Limb (tissue), 2 donors: ENCODE results near the gene ARHGAP26.

Experiments used
- DNase-seq, 2 donors: peaks; one replicate each; pipeline ENCODE4 v3.0.0-alpha.2; 2016; ENCODE audit errors: extremely low spot score in 2 of 2

The ARHGAP26 gene

DNA sequence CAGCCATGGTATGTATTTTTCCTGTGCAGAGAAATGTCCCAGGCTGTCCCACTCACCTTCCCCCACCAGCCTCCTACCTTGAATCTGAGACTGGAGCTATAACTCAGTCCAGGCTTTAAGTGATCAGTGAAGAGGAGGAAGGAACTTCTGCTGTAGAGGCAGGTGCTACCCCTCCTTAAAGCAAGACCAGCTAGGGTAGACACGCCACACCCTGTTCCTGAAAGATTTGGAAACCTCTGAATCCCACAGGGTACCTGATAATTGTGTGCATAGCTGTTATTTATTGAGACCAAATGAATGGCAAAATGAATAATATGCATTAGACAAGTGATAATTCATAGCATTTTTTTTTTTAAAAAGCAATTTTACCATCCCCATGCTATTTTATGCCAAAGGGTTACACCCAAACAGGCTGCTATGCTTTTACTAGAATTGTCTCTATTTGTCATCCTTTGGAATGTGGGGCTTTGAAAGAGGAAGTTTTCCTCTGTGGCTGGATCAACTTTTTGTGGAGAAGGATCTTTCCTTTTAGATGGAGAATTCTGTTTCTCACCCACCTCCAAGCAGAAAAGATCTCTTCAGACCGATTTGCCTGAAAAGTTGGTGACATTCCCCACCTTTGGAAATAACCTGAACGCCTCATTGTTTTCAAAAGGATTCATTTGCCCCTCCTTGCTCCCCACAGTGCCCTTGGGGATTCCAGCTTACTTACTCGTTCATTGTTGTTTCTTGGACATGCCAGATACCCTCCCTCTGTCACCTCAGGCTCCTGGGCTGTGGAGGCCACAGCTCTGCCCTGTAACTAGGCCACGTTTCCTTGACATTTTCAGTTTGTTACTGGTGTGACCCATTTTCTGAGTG is 384.6 kb downstream of the ARHGAP26 start:
- no peak for DNase-seq

DNA sequence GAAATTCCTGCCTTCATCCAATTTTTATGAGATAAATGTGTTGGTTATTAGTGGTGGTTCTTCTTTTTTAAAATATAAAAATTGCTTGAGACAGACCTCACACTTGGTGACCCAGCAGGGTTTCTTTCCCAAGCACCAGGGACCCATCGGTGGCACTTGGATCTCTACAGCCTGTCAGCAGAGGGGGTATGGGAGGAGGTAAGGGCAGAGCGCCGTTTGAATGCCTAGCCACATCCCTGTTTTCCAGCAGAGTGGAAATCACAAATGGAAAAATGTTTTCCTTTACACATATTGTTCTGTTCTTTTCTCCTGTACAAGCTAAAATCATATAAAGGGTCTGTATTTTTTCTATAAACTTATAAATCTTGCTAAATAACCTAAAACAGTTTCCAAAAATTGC is 385.3 kb downstream of the ARHGAP26 start:
- no peak for DNase-seq

DNA sequence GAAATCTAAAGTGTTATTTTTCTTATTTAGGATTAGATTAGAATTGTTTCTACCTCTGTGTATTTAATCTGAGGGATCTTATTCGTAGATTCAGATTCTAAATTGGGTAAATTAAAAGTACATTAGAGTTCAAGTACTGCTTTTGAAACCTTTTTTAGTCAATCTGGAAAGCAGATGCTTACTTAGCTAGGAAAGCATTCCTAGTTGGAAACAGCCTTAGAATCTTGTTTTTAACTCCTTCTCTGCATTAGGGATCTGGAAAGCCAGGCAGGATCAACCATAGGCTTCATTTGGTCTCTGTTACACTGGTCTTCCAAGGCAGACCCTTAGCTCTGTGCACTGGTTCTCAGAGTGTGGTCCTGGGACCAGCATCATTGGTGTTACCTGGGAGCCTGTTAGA is 385.9 kb downstream of the ARHGAP26 start:
- DNase-seq: peak in 1 of 2 donors; percentile 32

DNA sequence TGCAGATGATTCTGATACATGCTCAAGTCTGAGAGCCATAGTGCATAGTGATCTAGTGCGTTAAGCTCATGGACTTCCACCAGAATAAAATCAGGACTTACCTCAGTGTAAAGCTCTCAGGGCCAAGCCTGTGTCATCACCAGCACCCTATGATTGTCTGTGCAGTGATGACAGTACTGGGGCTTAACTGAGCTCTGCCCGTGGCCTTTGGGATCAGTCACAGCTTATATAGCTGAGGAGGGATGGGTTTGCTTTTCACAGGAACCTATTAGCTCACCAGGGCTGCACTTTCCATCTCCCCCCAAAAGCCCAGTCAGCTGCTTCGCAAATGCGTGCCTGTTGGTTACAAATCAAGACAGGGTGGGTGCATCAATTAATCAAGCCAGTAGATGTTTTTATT is 386.4 kb downstream of the ARHGAP26 start:
- no peak for DNase-seq

DNA sequence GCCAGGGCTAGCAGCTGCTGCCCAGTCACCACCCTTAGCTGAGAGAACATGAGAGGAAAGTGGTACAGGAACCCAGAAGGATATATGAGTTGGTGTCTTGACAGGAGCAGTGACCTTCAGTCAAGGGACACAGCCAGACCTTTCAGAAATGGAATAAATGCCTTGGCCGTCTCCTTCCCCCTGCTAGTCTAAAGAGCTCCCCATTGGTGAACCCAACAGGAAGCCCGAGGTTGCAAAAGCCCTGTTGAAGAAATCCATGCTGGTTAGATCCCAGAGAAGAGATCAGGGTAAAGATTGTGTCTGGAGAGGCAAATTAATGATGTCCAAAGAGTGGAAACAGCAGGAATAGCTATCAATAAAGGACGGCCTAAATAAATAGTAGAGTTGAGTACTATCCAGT is 388.9 kb downstream of the ARHGAP26 start:
- DNase-seq: no peak

DNA sequence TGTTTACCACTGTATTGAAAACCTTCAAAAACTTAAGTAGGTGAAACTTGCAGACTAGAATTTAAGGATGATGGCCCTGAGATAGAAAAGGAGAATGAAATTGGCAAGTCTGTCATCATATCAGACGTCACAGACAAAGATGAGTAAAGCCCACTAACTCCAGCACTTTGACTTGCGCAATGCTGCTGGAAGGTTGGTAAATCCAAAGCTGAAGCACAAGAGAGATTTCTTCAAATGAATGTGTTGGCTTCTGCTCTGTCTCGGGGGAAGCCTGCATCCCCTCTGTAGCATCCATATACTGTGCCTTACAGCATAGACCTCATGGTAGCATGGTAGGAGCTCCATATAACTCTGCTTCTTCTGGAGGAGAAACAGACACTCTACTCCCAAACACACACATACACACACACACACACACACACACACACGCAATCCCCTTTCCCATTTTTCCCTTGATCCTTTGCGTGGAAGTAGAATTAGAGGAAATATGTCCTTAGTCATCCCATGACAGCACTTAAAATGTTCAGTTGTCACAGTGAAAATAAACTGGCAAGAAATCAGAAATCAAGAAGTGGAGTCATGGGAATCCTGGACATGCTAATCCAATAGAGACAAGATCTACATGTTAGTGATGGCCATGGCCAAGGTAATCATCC is 391.8 kb downstream of the ARHGAP26 start:
- no peak for DNase-seq

DNA sequence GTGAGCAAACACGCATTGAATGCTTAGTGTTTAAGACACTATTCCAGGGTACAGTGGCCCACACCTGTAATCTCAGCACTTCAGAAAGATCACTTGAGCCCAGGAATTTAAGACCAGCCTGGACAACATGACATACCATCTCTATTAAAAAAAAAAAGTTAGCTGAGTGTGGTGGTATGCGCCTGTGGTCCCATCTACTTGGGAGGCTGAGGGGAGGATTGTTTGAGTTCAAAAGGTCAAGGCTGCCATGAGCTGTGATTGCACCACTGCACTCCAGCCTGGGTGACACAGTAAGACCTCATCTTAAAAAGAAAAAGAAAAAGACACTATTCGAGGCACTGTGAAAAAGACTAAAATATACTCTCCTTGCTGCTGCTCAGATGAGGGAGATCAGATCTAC is 392.6 kb downstream of the ARHGAP26 start:
- DNase-seq: no peak

DNA sequence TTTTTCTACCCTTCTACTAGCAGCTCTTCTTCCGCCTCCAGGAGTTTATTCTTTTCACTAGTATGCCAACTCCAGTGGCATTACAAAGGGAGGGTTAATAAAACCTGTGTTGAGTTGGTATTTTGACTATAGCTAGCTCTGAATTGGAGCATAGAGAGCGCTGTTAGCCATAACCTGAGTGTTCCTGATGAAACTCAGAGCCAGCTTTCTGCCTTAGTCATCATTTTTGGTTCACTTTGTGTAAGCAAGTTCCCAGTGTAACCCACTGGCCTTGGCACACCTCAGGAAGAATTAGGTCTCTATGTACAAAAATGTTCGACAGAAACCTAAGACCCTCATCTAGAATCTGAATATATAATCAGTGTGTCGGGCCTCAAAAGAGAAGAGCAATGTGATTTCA is 394.4 kb downstream of the ARHGAP26 start:
- no peak for DNase-seq

DNA sequence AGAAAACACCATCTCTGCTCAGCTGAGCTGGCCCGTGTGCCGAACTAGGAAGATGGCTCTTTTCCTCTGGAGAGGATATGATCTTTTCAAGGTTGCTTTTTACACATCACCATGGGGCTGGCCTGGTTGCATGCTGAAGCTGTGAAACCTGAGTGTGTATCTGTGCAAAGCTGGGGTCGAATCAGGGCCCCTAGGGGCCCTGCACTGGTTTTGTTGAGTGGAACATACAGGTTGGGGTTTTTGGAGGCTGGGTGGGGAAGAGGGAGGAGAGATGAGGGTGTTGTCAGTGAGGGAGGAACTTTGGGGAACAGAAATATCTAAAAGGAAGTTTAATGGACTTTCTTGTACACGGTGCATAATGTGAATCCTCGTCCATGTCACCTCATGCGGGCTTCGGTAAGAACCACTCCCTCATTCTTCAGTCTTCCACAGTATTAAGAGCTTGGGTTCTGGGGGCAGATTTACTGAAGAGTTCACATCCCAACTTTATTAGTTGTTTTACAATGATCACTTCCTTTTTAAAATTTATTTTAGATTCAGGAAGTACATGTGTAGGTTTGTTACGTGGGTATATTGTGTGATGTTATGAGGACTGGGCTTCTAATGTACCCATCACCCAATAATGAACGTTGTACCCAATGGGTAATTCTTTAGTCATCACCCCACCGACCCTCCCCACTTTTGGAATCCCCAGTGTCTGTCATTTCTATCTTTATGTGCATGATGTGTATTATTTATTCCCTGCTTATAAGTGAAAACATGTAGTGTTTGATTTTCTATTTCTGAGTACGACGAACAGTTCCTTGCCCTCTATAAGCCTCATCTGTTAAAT is 395.1 kb downstream of the ARHGAP26 start:
- no peak for DNase-seq

DNA sequence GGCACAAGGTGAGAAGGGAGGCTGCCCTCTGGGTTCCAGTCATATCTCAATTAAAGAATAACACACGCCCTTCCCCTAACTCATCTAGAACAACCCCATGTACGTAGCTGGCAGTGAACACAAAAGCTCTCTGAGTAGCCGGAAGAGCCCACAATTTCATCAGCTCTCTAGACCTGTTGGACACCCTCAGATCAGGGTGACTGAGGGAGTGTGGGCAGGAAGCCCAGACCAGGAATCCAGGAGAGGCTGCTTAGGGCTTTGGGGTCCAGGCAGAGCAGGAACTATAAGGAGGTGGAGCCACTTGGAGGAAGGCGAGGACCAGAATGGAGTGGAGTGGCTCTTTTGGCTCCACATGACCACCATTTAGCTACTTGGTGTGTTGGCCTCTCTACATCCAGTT is 395.9 kb downstream of the ARHGAP26 start:
- DNase-seq: no peak

DNA sequence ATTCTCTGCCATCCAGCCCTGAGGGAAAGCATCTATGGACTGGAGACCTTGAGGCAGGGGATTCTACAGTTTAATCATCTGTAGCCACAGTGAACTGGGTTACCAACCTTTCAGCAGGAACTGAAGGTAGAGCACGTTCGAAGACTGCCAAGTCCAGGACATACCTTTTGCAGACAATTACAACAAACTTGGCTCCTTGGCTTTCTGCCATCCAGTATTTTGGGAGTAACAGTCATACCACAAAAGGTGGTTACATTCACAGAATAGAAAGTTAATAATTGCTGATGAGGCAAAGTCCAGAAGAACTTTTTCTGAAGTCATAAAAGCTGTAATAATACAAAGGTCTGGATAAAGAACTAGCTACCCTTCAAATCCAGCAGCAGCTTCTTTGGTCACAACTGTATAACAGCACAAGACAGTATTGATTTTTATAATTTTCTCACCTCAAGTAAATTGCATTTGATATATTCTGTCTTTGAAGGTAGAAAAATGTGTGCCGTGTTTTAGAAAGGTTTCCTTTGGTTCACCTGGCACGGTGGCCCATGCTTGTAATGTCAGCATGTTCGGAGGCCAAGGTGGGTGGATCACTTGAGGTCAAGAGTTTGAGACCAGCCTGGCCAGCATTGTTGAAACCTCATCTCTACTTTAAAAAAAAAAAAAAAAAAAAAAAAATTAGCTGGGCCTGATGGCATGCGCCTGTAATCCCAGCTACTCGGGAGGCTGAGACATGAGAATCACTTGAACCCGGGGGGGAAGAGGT is 396.7 kb downstream of the ARHGAP26 start:
- DNase-seq: no peak

DNA sequence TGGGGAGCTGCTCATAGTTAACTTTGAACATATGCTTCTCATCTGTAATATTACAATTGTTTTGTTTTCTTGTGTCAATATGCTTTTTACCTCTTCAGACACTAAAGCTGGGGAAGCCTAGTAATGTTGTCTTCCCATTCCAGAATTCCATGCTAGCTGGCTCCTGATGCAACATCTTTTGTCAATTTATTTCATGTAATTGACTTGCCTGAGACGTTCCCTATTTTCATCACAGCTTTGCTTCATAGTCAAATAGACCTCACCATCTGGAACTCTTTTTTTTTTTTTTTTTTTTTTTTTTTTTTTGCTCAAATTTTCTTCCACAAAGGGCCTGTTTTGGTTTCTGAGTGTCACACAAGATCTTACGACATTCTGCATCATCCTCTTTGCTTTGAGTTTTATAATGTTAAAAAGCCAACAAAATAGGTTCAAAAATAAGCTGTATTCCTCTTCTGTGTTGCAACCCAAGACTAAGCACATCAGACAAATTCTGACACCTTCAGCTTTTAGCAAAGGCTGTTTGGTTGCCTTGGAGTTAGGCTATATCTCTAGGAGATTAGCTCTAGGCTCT is 398.1 kb downstream of the ARHGAP26 start:
- DNase-seq: peak in 1 of 2 donors; percentile 28

DNA sequence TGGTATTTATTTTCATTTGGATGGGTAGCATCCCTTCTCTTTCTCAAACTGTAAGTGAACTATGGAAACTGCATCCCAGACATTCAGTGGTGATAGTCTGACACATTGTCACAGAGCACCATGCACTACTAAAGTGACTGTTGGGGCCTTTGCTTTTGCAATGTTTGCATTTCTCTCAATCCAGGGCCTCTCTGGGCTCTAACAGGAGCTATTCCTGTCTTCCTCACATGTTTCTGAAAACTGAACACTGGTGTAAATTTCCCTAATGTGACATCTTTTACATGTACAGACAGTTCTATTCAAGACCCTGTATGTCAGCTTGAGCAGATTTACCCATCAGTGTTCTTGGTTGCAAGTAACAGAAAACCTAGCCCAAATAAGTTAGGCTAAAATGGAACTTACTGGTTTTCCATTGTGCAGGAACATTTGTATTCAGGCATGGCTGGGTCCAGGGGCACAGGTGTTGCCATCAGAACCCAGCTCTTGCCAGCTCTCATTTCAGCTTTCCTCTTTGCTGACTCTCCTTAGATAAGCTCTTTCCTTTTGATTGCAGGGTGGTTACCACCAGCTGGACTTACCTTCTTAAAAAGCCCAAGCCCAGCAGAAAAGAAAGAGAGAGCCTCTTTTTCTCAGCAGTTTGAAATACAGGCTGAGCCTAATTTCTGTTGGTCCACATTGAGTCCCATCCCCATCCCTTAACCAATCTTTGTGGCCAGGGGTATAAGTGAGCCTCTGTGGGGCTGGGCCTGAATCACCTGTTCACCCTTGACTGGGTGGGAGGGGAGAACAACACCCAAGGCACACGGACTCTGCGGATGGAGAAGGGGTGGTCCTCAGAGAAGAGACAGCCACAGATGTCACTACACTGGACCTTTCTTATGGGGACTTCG is 399.0 kb downstream of the ARHGAP26 start:
- no peak for DNase-seq

DNA sequence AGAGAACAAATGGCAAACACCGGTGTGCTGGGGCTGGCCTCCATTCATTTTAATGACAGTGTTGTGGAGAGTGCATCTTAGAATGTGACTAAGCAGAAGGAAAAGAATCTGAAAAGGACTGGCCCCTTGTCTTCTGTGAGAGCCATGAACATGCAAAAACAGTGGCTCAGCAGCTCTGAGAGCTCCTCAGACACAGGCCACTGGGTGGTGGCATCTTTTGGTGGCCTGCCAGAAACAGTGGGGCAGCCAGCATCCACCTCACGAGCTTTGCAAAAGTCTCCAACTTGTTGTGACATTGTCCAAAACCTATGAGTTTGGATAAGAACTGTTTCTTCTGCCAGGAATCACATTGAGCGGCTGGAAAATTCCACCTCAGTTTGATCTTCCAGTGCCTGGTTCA is 399.9 kb downstream of the ARHGAP26 start:
- no peak for DNase-seq

DNA sequence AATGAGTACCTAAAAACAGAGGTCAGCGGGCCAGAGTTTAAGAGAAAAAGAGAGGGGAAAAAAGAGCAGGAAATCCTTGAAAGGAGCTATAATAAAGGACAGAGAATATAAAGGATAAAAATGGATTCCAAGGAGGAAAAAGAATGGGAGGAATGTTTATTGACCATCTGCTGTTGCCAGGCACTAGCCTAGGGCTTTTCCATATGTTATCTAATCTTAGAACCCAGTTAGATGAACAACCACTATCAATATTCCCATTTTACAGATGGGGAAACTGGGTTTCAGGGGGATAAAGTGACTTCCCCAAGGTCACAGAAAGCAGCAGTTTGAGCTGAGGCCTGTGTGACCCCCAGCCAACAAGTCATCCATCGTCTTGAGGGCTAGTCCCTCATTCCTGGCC is 400.8 kb downstream of the ARHGAP26 start:
- no peak for DNase-seq

DNA sequence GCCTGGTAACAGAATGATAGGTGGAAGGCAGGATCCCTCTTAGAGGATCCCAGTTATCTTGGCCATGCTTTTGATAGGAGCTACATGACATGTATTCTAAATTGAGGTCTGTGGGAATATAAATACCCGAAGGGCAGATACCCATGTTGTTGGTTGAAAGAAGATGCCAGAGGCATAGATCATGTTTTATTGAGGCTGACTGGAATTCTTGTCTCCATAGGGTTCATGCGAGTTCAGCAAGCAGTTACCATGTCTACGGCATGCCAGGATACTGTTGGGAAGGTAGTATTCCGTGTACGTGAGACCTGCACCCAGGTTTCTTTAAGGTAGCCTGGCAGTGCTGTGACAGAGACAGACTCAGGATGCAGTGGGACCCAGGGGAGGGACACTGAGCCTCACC is 402.6 kb downstream of the ARHGAP26 start:
- DNase-seq: no peak

DNA sequence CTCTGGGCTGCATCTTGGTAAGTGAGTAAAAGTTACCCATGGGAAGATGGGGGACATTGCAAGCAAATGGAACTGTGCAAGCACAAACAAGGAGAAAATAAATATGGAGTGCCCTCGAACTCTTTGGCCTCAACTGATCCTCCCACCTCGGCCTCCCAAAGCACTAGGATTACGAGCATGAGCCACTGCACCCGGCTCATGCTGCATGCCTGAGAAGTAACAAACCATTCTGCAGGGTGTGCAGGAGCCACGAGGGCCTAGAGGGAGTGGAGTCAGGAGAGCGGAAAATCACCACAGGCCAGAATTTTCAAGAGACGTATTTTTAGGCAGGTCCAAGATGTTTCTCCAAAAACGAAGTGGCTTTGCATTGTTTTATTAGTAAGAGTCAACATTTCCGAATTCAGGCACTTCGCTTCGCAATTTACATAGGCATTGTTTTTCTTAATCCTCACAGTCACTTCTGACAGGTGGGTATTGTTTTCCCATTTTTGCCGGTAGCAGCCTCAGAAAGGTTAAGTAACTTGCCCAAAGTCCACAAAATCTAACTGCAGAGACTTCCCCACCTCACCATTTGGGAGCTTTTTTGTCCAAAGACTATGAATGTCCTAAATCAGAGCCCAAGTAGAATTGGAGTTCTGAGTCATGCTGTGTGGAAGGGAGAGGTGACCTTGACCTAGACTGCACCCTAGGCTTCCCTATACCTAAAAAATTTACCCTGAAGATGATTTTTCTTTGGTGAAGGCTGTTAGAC is 403.1 kb downstream of the ARHGAP26 start:
- no peak for DNase-seq

DNA sequence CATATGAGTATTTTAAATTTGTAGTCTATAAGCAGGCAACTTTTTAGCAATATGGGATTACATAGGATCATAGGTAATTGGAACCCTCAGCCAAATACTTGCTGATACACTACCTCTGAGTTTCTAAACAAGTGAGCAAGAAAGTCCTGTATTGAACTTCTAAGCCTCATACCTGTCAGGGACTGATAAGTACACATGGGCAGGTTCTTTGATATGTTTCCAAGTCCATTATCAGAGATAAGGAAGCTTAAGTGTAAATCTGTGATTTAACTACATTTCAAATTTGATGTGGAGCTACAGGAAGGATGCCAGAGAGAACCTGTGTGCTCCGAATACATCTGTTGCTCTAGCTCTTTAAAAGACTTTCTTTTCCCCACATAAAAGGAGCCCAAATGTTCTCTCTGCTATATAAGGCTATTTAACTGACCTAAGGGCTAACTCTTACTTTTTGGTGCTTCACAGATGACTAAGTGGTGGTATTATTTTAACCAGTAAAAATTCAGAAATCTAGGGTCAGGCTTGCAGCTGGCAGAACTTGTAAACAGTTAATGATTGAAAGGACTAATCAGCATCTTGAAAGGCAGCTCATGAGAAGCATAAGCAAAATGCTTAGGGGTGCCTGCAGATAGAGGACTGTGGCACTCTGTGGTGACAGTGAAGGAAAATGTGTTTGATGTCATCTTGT is 404.7 kb downstream of the ARHGAP26 start:
- DNase-seq: no peak

DNA sequence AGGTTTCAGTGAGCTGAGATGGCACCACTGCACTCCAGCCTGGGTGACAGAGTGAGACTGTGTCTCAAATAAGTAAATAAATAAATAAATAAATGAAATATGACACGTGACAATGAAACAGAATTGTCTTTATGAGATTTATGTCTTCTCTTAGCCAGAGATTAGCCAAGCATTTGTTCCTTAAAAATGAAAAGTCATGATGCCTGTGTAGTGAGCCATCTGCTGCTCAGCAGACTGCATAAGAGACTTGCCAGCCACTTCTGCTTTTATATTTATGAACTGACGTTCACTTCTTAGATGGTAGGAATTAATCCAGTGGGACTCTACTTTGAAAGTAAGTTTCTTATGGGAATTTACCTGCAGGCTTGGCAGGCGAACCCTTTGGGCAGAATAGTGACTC is 405.9 kb downstream of the ARHGAP26 start:
- no peak for DNase-seq
